HepG2 (cell line): ENCODE measurements around the gene UGT1A8. TPM values are rescaled to one million over a fixed set of nuclear protein-coding genes. Genes with fewer than 3 reads are reported as not detected.

Experiments used
- ATAC-seq: fragments of 200-7000 bp; cut with Tn5 transposase; 3 replicates; pipeline ENCODE4 v1.9.1; 2020; ENCODE audit warnings: mild to moderate bottlenecking, moderate library complexity
- BruUV-seq: library from RNA; stranded (reverse); fragments of 400-500 nt; replicated peaks from 2 replicates; lab custom pipeline; 2021; lab: Mats Ljungman, UMichigan
- CTCF ChIA-PET: fragments of 300-600 bp; formaldehyde crosslinking; extraction: SDS; loops from one replicate; lab custom pipeline; 2021; ENCODE audit warnings: low total read pairs, inconsistent platforms, low intra/inter-chr PET ratio; lab: Yijun Ruan, JAX
- POLR2A ChIA-PET: fragments of 350-600 bp; sonication (Branson Sonifier 250); formaldehyde crosslinking; loops from one replicate; lab custom pipeline; 2020; ENCODE audit warnings: antibody characterized with exemption, inconsistent platforms; lab: Yijun Ruan, JAX
- DNase-seq: peaks from one replicate; pipeline ENCODE4 v3.0.0-alpha.2; 2015; ENCODE audit warnings: low spot score
- FAIRE-seq: peaks from 3 replicates; lab custom pipeline; 2011; peaks lifted over from hg19 to GRCh38; lab: Jason Lieb, UNC
- H2AFZ ChIP-seq: one replicate; pipeline ENCODE4 v1.6.1; 2011; ENCODE audit warnings: low read length, inconsistent platforms
- H3K27ac ChIP-seq: fragments of 300-600 bp; 3 replicates; pipeline ENCODE4 v1.8.0; 2011; ENCODE audit warnings: mixed run types, mild to moderate bottlenecking, mixed read lengths, low read length, inconsistent platforms; ENCODE audit not compliant: insufficient read depth; ENCODE audit errors: extremely low read length
- H3K27me3 ChIP-seq, 2 experiments: fragments of 200-600 bp in 1 of 2; 2 replicates in 1 of 2; 3 replicates in 1 of 2; pipeline versions ENCODE4 v1.6.0 to v1.8.0; 2011; ENCODE audit warnings: low read length in 2 of 2, mild to moderate bottlenecking in 2 of 2, moderate library complexity in 2 of 2, inconsistent platforms in 1 of 2; ENCODE audit not compliant: insufficient read depth in 2 of 2, control insufficient read depth in 1 of 2
- H3K36me3 ChIP-seq, 2 experiments: fragments of 200-600 bp in 1 of 2; replicated peaks in 1 of 2; 2 replicates in 1 of 2; 3 replicates in 1 of 2; pipeline versions ENCODE4 v1.5.1 to v1.8.0; 2011; ENCODE audit warnings: low read length in 2 of 2, inconsistent platforms in 1 of 2; ENCODE audit not compliant: insufficient read depth in 2 of 2, control insufficient read depth in 1 of 2
- H3K4me1 ChIP-seq: 2 replicates; pipeline ENCODE4 v1.5.1; 2012; ENCODE audit warnings: low read length, inconsistent platforms; ENCODE audit not compliant: insufficient read depth
- H3K4me2 ChIP-seq: 2 replicates; pipeline ENCODE4 v1.6.0; 2011; ENCODE audit warnings: low read depth, low read length, inconsistent platforms
- H3K4me3 ChIP-seq, 3 experiments: fragments of 200-600 bp in 1 of 3; sonication (generic), shearing (Covaris generic) in 1 of 3; replicated peaks in 1 of 3; 2 replicates each; pipeline ENCODE4 v1.5.1; 2011 to 2016; ENCODE audit warnings: low read length in 3 of 3, inconsistent platforms in 2 of 3, low read depth in 2 of 3, mild to moderate bottlenecking in 2 of 3, control low read depth in 1 of 3, mixed read lengths in 1 of 3; ENCODE audit not compliant: insufficient read depth in 1 of 3
- H3K79me2 ChIP-seq: one replicate; pipeline ENCODE4 v1.6.1; 2011; ENCODE audit warnings: low read length, inconsistent platforms; ENCODE audit not compliant: insufficient read depth
- H3K9ac ChIP-seq: 2 replicates; pipeline ENCODE4 v1.6.0; 2011; ENCODE audit warnings: mild to moderate bottlenecking, low read depth, low read length, inconsistent platforms; ENCODE audit not compliant: insufficient read depth
- H3K9me3 ChIP-seq: 2 replicates; pipeline ENCODE4 v1.5.1; 2012; ENCODE audit warnings: mild to moderate bottlenecking, low read length
- H4K20me1 ChIP-seq: 2 replicates; pipeline ENCODE4 v1.6.0; 2011; ENCODE audit warnings: inconsistent platforms, mild to moderate bottlenecking, low read length, moderate library complexity; ENCODE audit not compliant: insufficient read depth
- ATF7 ChIP-seq, 2 experiments: fragments of 450-650 bp in 1 of 2; sonication (generic) in 1 of 2; formaldehyde crosslinking in 1 of 2; IDR thresholded peaks; 2 replicates each; pipeline versions ENCODE4 v1.4.0 to v1.6.1; 2016 to 2020; ENCODE audit warnings: antibody characterized with exemption in 1 of 2, mild to moderate bottlenecking in 1 of 2, missing genetic modification reagents in 1 of 2
- DR1 ChIP-seq: sonication (generic); formaldehyde crosslinking; IDR thresholded peaks from 2 replicates; pipeline ENCODE4 v1.8.0; 2021; ENCODE audit warnings: mild to moderate bottlenecking, missing genetic modification reagents, inconsistent platforms
- HBP1 ChIP-seq: IDR thresholded peaks from 2 replicates; pipeline ENCODE4 v1.6.1; 2016; ENCODE audit warnings: low read depth, control low read depth
- RCOR2 ChIP-seq: IDR thresholded peaks from 2 replicates; pipeline ENCODE4 v1.6.1; 2016; ENCODE audit warnings: missing biosample characterization, missing genetic modification reagents
- SNAPC5 ChIP-seq: sonication (generic); formaldehyde crosslinking; IDR thresholded peaks from 2 replicates; pipeline ENCODE4 v1.8.1; 2023; ENCODE audit warnings: mild to moderate bottlenecking, missing genetic modification reagents, borderline replicate concordance
- THRA ChIP-seq: sonication (generic); formaldehyde crosslinking; IDR thresholded peaks from 2 replicates; pipeline ENCODE4 v1.4.0; 2020; ENCODE audit warnings: missing genetic modification reagents, borderline replicate concordance
- WGBS: methylation state at CpG from one replicate; pipeline ENCODE4 v1.1.6; 2017; ENCODE audit warnings: low lambda C conversion rate; 5-methylcytosine and 5-hydroxymethylcytosine counted together
- in situ Hi-C: cut with HindIII; loops from 2 replicates; pipeline ENCODE4 v1.10.0; 2017; ENCODE audit warnings: low pct_unique_long_range_greater_than_20kb; ENCODE audit not compliant: extremely low pct_ligation_motif_present
- intact Hi-C: fragments of 100-400 bp; cut with micrococcal nuclease; formaldehyde crosslinking; loops from one replicate; pipeline ENCODE4 v1.10.0; 2022; ENCODE audit not compliant: unreplicated experiment
- polyA plus RNA-seq, 8 experiments: library from polyadenylated mRNA; depleted of rRNA in 3 of 8; stranded (reverse) in 7 of 8; unstranded in 1 of 8; fragments of >200 nt; fragmentation: Illumina TruSeq in 4 of 8; extraction: Trizol in 4 of 8; gene quantifications; 2 replicates each; pipeline versions ENCODE4 v1.2.1 to v1.2.3, GENCODE V29; 2011 to 2016; ENCODE audit warnings: low read depth in 4 of 8, missing spikeins in 1 of 8, mixed read lengths in 1 of 8; ENCODE audit not compliant: insufficient read depth in 1 of 8
- total RNA-seq, 5 experiments: library from RNA; depleted of rRNA; stranded (reverse); fragments of >200 nt; fragmentation: Illumina TruSeq; extraction: Trizol; gene quantifications; 2 replicates each; pipeline ENCODE4 v1.2.3, GENCODE V29; 2016; ENCODE audit warnings: low read depth in 1 of 5
- TF ChIP-seq, protein P1 (sequence below), 2 experiments: sonication (generic) in 1 of 2; formaldehyde crosslinking in 1 of 2; IDR thresholded peaks; 2 replicates each; pipeline versions ENCODE4 v1.6.1 to v1.9.0; 2014 to 2022; ENCODE audit warnings: antibody characterized with exemption in 1 of 2, borderline replicate concordance in 1 of 2, inconsistent platforms in 1 of 2, low read depth in 1 of 2, missing genetic modification reagents in 1 of 2

The UGT1A8 gene
- total and polyA plus RNA-seq, 2 of the 13 experiments (the other 11 are each of a cell fraction or from before 2014, with no cell fraction given), result not detected

DNA sequence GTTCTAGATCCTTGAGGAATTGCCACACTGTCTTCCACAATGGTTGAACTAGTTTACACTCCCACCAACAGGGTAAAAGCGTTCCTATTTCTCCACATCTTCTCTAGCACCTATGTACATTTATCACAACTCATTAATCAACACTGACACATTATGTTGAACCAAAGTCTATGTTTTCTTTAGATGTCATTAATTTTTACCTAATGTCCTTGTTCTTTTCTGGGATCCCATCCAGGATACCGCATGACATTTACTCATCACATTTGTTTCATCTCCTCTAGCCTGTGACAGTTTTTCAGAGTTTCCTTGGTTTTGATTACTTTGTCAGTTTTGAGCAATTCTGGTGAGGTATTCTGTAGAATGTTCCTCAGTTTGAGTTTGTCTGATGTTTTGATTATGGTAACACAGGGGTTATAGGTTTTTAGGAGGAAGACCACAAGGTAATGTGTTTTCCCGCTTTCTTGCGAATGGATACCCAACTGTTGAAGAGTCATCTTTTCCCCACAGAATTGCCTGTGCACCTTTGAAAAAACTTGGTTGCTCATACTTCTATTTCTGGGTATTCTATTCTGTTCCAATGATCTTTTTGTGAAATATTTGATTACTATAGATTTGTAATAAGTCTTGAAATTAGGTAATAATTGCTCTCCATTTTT lies 51.3 kb downstream of the UGT1A8 start (continued):
- TF ChIP-seq, protein P1, sequence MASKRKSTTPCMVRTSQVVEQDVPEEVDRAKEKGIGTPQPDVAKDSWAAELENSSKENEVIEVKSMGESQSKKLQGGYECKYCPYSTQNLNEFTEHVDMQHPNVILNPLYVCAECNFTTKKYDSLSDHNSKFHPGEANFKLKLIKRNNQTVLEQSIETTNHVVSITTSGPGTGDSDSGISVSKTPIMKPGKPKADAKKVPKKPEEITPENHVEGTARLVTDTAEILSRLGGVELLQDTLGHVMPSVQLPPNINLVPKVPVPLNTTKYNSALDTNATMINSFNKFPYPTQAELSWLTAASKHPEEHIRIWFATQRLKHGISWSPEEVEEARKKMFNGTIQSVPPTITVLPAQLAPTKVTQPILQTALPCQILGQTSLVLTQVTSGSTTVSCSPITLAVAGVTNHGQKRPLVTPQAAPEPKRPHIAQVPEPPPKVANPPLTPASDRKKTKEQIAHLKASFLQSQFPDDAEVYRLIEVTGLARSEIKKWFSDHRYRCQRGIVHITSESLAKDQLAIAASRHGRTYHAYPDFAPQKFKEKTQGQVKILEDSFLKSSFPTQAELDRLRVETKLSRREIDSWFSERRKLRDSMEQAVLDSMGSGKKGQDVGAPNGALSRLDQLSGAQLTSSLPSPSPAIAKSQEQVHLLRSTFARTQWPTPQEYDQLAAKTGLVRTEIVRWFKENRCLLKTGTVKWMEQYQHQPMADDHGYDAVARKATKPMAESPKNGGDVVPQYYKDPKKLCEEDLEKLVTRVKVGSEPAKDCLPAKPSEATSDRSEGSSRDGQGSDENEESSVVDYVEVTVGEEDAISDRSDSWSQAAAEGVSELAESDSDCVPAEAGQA (IDR thresholded peaks at IDR 0.05; ENCODE audit: low read depth), result no peak
- TF ChIP-seq, protein P1 (CRISPR knock-in tag; IDR thresholded peaks at IDR 0.05; ENCODE audit: borderline replicate concordance), result no peak
- TF ChIP-seq ATF7 (IDR thresholded peaks at IDR 0.05) (no peak), ATF7 (CRISPR knock-in tag; IDR thresholded peaks at IDR 0.05) (no peak)

DNA sequence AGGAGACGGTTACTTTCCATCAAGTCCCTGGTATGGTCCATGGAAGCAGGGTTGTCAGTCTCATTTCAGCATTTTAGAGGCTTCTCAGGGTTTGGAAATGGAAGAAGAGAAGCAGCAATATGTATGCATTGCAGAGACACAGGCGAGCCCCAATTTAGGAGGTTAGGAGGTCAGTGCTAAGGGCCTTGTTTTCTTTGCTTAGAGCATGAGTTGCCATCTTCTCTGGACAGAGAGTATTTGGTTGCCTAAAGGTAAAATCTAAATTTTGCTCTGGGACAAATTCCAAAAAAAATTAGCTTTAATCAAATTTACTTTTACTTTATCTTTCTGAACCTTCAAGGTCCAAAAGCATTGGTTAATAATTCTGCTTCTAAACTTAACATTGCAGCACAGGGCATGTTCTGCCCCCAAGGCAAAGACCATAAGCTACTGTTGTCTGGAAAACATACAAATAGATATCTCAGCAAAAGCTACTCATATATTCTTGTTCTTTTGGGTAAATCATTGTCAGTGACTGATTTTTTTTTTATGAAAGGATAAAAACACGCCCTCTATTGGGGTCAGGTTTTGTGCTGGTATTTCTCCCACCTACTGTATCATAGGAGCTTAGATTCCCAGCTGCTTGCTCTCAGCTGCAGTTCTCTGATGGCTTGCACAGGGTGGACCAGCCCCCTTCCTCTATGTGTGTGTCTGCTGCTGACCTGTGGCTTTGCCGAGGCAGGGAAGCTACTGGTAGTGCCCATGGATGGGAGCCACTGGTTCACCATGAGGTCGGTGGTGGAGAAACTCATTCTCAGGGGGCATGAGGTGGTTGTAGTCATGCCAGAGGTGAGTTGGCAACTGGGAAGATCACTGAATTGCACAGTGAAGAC lies 54.1 kb downstream of the UGT1A8 start, which contains the start of gene UGT1A9:
UGT1A9 (plus strand) TSS at position 609 of the 872 bp plus-strand sequence; CDS start at position 646, 37 bp downstream.
- intact Hi-C loops (no loop called here), in situ Hi-C loops (no loop called here)
- H3K4me1 ChIP-seq, result no peaks in the 10 kb centered on the region
- ATAC-seq, result no peak
- H3K79me2 ChIP-seq, result no peaks in the 10 kb centered on the region
- CTCF ChIA-PET, result no interaction called here
- no peak within 1 kb of the TSS for H2AFZ ChIP-seq
- DNase-seq, result no peak
- no peaks in the 10 kb centered on the region for H3K36me3 ChIP-seq
- H3K4me3 ChIP-seq, result no peak within 1 kb of the TSS
- no peaks in the 10 kb centered on the region for H3K27me3 ChIP-seq
- no peak within 1 kb of the TSS for H3K9ac ChIP-seq
- no peaks in the 10 kb centered on the region for H3K9me3 ChIP-seq
- no peak for TF ChIP-seq HBP1 (CRISPR knock-in tag)
- TF ChIP-seq DR1, result no peak
- TF ChIP-seq RCOR2 (CRISPR knock-in tag), result no peak
- TF ChIP-seq SNAPC5 (CRISPR knock-in tag), result no peak
- no peak for TF ChIP-seq THRA (CRISPR knock-in tag)
- WGBS, result 50% methylated on average over 5 of the region's 5 CpGs
- no peaks in the 10 kb centered on the region for H4K20me1 ChIP-seq
- no peak within 1 kb of the TSS for H3K4me2 ChIP-seq
- H3K27ac ChIP-seq, result no peak within 1 kb of the TSS
- POLR2A ChIA-PET, result no interaction called here
- no TSS peak for BruUV-seq
- FAIRE-seq, result no peak
